HG03575 (cell line): ENCODE measurements around the gene BSN.

ENCODE experiments used
- ATAC-seq: cut with Tn5 transposase; IDR thresholded peaks from one replicate; pipeline ENCODE4 v1.9.1; 2021; ENCODE audit not compliant: unreplicated experiment, insufficient number of reproducible peaks, low FRiP score; ENCODE audit errors: extremely low read depth

BSN gene

DNA sequence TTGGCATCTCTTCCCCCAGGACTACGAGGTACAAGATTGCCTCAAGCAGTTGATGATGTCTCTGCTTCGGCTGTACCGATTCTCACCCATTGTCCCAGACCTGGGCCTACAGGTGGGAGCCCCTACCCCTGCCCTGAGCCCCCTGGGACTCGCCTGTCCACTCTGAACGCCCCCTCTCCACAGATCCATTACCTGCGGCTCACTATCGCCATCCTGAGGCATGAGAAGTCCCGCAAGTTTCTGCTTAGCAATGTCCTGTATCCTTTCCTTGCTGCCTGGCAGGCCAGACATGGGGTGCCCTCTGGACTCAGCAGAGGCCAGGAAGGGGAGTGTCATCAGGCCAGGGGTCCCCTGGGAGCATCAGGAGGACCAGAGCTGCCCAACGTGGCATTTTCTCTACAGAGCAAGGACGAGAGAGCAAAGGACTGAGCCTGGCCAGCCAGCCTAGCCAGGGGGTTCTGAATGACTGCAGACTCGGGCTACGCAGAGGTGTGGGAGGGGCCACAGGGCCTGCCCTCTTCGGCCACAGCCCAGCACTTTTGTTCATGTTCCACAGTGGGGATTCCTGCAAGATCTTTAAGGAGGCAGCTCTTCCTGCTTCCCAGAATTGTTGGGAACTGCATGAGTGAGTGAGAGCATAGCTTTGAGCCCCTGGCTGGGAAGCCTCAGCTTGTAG lies 146.3 kb downstream of the BSN start:
- no peak for ATAC-seq

DNA sequence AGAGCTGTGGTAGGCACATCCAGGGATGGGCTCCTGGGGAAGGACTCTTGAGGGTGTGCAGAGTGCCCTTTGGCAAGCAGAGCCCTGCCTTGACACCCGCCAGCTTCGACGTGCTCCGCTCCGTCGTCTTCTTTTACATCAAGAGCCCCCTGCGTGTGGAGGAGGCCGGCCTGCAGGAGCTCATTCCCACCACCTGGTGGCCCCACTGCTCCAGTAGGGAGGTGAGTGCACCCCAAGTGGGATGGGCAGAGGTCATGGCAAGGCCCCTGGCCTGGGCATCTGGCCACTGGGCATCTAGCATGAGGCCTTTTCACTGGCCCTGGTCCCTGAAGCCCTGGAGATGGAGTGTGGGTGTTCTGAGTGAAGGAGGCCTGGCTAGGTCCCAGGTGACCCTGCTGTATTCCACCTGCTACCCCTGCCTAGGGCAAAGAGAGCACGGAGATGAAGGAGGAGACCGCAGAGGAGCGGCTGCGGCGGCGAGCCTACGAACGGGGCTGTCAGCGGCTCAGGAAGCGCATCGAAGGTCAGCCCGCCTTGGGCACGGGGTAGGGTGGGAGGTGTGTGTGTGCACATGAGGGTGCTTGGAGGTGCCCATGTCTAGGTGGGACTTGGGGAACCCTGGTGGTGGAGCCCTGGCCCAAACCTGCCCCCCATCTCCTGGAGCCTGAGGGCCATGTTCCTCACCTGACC lies 147.3 kb downstream of the BSN start:
- no peak for ATAC-seq

GRCh38 chr3:49702672-49703071 lies 148.4 kb downstream of the BSN start:
- ATAC-seq: no peak

- ATAC-seq: no peak
Measured at GRCh38 chr3:49703443-49703927, 149.2 kb downstream of the BSN start.

DNA sequence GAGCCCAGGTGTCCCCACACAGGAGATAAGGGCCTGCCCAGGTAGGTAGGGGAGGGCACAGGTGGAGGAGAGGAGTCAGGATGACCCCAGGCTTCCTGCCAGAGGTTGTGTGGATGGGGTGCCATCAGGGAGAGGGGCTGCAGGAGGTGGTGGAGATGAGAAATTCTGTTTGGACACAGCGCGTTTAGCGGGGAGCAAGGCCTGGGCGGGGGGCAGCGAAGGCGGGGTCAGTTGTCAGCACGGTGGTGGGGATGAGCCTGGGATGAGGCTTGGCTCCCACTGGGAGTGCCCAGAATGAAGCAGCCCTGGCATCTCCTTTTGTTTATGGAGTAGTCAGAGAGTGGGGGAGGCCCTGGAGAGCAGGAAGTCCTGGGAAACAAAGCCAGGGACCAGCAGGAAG lies 149.7 kb downstream of the BSN start:
- no peak for ATAC-seq

GRCh38 chr3:49704629-49705028 lies 150.4 kb downstream of the BSN start:
- ATAC-seq: no peak

- no peak for ATAC-seq
Measured at GRCh38 chr3:49705390-49705960, 151.2 kb downstream of the BSN start.

GRCh38 chr3:49706456-49707112 lies 152.3 kb downstream of the BSN start:
- no peak for ATAC-seq

GRCh38 chr3:49707113-49707480 lies 152.8 kb downstream of the BSN start:
- ATAC-seq: no peak

- ATAC-seq: no peak
Measured at GRCh38 chr3:49709852-49710251, 155.6 kb downstream of the BSN start.

GRCh38 chr3:49711489-49711888 lies 157.2 kb downstream of the BSN start:
- ATAC-seq: no peak

DNA sequence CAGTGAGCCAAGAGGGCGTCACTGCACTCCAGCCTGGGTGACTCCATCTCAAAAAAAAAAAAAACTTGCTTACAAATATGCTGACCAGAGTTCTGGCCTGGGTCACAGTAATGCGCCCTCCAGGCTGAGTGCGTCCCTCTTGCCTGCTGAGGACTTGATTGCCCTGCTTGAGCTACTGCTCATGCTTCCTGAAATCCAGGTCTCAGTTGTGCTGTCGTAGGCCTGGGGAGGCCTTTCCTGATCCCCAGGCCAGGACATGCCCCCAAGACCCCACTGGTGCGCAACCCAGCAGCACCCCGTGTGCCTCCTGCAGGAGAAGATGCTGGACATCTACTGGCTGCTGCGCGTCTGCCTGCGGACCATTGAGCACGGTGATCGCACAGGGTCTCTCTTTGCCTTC lies 157.9 kb downstream of the BSN start:
- no peak for ATAC-seq

DNA sequence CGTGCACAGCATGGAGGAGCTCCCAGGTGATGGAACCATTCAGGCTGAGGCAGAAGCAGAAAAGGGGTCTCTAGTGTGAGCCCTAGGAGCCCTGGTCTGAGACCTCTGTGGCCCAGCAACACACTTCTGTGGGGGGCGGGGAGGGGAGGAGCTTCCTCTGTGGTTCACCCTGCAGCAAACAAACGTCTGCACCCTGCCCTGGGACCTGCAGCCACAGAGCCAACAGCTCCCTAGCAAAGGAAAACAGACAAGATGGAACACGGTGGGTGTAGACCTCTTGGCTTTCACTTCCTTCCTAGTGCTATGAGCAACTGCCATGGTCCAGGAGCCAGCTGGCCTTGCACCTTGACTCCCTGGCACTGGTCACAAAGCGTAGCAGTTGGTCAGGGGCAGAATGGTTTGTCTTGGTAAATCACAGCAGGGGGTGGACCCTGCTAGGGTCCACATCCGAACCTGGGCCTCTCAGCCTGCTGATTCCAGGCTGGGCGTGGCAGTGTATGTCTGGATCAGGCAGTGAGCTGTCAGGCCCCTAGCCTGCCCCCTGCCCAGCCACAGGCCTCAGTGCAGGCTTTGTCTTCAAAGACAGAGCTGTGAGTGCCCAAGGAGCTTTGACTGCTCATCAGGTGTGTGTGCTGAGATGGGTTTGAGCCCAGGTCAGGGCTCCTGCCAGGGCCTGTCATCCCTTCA lies 158.5 kb downstream of the BSN start:
- ATAC-seq: no peak

- ATAC-seq: no peak
Measured at GRCh38 chr3:49713336-49714105, 159.2 kb downstream of the BSN start.

GRCh38 chr3:49714728-49715550 lies 160.7 kb downstream of the BSN start:
- ATAC-seq: no peak

GRCh38 chr3:49715611-49716121 lies 161.4 kb downstream of the BSN start:
- no peak for ATAC-seq

GRCh38 chr3:49716169-49716568 lies 161.9 kb downstream of the BSN start:
- no peak for ATAC-seq
